ENCODE measurements around the gene PMEPA1.

- TF ChIP-seq CTCF (IDR thresholded peaks at IDR 0.05) (no peak), EZH2 (IDR thresholded peaks at IDR 0.05; ENCODE audit: borderline replicate concordance, insufficient read depth, low read depth, low read length, poor library complexity, severe bottlenecking) (no peak)
Measured at GRCh38 chr20:57738053-57738452, 28.2 kb upstream of the PMEPA1 start.
